Suppressor macrophage treated with lipopolysaccharide for 1 hour (primary cell): ENCODE measurements around the gene RPL27.
"Not testable (repeated sequence)": the region's sequence is repeated elsewhere in the genome, so short reads cannot be mapped to it uniquely, and the experiment has no call there.

Experiments
- DNase-seq, 3 donors: peaks; one replicate each; pipeline ENCODE4 v3.0.0-alpha.2; 2020 to 2022

RPL27 gene

DNA sequence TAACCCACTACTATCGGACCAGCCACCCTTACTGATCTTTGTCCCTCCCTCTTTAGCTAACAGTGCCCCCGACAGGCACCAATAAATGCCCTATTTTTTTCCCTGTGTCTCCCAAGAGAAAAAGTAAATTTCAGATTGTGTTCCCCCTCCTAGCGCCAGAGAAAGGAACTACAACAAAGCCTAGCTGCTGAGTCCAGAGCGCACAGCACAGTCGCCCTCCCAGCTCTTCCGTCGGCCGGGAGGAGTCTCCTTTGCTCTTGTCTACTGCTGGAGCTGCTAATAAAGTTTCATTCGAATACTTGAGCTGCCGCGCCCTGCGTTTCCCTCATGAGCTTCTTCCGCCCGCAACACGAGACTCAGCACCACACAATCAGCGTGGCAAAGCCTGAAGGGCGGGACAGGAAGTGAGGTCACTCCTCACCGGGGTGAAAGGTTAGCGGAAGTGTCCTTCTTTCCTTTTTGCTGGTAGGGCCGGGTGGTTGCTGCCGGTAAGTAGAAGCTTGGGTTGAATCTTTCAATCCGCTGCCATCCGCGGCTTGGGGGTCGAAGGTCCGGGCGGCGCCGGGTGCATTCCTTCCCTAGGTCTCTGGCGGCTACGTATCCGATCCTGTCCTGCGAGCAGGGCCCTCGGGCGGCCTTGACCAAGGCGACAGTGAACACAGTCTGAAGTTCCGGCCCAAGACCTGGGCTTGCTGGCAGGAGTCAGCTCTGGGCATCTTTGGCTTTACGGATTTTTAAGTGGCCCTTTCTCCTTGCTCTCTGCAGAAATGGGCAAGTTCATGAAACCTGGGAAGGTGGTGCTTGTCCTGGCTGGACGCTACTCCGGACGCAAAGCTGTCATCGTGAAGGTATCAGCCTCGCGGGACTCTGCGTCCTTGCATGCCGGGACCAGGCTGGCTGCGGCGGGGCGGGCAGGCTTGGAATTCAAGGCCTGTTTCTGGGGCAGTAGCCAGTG, at the start of gene RPL27:
TSS of gene RPL27 (plus strand) at position 436 of the 955 bp plus-strand sequence. CDS start at position 768, 332 bp downstream.
- peak; percentile 97 to 100 (median 99) for DNase-seq

DNA sequence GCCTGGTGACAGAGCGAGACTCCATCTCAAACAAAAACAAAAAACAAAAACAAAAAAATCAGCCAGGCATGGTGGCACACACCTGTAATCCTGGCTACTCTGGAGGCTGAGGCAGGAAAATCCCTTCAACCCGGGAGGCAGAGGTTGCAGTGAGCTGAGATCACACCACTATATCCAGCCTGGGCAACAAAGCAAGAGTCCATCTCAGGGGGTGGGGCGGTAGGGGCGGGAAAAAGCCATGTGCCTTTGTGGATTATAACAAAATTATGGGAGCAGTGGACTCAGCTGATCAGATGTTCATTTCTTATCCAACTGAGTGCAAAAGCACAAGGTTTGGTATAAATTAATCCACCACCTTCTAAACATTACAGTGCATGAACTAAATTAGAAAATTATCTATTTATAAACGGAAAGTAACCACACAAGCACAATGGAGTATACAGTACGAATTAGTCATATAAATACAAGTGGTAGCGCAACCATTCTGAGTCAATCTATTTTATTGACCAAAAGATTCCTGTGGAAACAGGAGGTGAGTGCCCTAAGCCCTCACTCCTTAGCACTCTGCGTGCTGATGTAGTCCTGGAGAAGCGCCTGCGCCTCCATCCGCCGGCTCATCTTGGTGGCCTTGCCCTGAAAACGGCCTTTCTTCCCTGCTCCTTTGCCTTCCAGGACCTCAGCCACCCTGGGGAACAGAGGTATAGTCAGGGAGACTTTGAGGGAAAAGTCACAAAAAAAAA, 48.0 kb upstream of the RPL27 start:
- no peak for DNase-seq

DNA sequence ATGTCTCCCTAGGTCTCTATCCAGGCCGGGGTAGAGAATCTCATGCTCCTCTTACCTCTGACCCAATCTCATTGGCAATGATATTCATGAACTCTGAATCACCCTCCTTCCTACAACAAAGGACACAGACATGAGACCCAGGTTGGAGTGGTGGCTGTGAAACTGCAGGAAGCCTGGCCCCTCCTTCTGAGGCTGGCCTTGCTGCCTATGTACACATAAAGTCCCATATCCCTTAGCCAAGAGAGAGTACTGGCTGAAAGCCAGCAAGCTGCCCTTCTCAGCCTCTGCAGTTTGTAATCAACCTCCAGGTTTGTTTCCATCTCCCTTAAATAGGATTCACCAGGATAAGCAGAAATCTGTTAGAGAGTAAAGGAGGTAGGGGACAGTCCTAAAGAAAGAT, 44.5 kb upstream of the RPL27 start:
- no peak for DNase-seq

DNA sequence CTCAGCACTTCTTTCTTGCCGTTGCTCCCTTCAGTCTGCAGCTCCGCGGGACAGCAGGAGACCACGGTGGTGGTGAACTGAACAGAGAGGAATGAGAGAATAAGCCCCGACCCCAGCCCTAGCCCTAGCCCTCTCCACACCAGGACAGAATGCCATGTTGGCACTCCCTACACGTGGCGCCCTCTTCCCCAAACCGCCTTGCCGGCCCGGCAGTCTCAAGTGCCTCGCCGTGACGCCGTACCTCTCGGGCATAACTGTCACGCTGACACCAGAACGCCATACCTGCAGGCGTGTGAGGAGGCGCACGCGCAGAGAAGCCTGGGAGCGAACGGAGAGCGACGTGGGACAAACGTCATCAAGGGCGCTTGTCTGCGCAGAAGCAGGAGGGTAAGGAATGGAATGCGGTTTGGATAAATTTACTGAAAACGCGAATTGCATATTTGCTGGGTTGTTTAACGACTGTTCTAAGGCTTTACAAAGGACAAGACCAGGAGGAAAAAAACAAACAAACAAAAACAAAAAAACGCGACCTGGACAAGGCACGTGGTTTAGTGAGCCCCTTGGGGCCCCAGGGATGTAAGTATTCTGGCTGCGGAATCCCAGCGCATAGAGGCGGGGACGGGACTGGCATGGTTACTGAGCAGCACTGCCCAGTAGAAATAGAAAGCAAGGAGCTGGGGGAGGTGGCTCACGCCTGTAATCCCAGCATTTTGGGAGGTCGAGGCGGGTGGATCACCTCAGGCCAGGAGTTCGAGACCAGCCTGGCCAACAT, 33.9 kb upstream of the RPL27 start, which contains the start of gene AARSD1:
TSS of gene AARSD1 (minus strand) at position 294 of the 772 bp plus-strand sequence. CDS start at position 280, 14 bp downstream.
- DNase-seq: peak; percentile 93 to 95 (median 94)

DNA sequence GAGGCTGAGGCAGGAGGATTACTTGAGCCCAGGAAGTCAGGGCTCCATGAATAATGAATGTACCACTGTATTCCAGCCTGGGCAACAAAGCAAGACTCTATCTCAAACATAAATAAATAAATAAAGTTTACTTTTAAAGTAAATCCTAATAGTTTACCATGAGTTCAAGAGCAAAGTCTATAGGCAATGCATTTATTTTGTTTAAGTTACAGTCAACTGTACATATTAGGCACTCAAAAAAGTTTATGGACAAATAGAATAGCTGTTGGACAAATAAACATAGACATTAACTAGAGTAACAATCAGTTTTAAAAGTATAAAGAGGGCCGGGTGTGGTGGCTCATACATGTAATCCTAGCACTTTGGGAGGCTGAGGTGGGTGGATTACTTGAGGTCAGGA, 30.3 kb upstream of the RPL27 start:
- no peak for DNase-seq

DNA sequence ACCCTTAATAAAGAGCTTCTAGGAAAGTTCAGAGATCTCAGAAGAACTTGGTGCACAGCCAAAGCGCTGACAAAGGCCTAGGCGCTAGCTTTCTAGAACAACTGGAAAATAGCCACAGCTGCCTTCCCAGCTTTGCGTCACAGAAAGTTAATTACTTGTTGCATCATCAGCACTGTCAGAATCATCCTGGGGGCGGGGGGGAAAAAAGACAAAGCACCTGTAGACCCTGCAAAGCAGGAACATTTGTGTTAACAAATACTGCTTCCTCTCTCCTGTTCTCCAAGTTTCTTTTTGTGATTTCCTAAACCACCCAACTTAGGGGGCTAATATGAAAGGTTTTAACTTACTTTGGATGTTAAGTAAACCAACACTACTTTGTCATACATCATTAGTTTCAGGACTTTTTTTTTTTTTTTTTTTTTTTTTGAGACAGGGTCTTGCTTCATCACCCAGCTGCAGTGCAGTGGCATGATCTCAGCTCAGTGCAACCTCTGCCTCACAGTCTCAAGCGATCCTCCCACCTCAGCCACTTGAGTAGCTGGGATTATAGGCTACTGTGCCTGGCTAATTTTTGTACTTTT, 29.1 kb upstream of the RPL27 start:
- peak; percentile 25 to 60 (median 42) for DNase-seq

DNA sequence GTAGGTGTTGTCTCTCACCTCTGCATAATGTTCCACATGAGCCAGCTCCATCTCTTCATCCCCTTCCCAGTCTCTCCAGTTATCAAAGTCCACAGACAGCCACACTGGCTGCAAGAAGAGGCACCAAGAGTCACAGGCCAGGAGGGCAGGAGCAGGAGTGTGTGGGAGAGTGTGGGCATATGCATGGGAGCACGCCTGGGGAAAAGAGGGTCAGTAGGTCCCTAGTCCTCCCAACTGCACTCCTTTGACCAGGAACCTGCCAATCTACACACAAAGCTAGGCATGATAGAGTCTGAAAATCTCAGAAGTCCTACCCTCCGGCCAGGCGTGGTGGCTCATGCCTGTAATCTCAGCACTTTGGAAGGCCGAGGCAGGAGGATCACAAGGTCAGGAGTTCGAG, 26.6 kb upstream of the RPL27 start:
- DNase-seq: no peak

DNA sequence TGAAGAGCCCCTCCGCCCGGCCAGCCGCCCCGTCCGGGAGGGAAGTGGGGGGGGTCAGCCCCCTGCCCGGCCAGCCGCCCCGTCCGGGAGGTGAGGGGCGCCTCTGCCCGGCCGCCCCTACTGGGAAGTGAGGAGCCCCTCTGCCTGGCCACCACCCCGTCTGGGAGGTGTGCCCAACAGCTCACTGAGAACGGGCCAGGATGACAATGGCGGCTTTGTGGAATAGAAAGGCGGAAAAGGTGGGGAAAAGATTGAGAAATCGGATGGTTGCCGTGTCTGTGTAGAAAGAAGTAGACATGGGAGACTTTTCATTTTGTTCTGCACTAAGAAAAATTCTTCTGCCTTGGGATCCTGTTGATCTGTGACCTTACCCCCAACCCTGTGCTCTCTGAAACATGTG, 24.9 kb upstream of the RPL27 start:
- not testable (repeated sequence) for DNase-seq

DNA sequence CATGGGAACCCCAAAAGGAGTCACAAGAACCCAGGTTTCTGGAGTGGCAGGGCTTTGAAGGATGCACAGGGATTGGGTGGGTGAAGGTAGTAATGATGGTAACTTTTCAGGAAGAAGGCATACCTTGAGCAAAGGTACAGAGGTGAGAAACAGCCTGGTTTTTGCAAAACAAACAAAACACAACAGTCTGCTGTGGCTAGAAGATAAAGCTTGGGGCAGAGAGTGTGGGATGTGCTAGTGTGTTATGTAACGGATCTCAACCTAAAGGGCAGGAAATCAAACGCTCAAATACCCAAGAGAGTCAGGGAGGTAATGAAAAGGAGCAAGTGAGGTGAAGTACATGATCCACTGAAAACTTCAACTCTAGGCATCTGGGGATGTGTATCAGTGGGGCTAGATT, 23.0 kb upstream of the RPL27 start:
- DNase-seq: no peak

DNA sequence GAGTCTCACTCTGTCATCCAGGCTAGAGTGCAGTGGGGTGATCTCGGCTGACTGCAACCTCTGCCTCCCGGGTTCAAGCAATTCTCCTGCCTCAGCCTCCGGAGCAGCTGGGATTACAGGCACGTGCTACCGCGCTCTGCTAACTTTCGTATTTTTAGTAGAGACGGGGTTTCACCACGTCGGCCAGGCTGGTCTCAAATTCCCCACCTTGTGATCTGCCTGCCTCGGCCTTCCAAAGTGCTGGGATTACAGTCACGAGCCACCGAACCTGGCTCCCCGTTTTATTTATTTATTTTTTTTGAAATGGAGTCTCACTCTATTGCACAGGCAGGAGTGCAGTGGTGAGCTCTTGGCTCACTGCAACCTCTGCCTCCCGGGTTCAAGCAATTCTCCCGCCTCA, 22.5 kb upstream of the RPL27 start:
- not testable (repeated sequence) for DNase-seq

DNA sequence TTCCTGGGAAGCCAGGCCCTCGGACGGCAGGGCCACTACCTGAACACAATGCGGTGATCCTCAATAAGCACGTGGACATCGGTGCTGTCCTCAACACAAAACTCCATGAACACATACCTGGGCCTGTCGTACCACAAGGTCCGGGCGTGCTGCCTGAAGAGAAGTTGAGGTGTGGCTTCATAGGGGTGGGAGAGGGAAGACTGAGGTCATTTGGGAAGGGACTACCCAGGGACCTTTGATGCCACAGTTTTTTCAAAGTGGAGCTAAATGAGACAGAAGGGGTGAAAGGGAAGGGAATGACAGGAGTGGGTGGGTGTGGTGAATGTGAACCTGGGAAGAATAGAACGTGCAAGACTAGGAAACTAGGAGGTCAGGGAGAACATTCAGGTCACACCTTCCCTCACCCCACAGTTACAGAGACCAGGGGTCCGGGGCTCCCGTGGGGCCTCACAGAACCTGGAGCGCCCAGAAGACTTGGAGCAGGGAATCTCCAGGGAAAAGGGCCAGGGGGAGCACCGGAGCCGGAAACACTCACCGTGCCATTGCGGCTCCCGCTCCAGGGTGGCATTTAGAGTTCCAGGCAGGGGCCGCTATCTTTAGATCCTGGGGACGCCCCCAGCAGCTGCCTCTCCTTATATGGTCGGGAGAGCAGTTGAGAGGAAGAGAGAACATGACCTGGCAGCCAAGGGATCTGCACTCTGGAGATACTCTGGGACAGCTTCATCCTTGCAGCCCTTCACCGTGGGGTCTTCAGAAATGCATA, 18.5 kb upstream of the RPL27 start, which contains the start of gene PTGES3L:
TSS of gene PTGES3L (minus strand) at position 570 of the 763 bp plus-strand sequence. CDS start at position 543, 27 bp downstream.
- peak; percentile 20 to 51 (median 49) for DNase-seq

DNA sequence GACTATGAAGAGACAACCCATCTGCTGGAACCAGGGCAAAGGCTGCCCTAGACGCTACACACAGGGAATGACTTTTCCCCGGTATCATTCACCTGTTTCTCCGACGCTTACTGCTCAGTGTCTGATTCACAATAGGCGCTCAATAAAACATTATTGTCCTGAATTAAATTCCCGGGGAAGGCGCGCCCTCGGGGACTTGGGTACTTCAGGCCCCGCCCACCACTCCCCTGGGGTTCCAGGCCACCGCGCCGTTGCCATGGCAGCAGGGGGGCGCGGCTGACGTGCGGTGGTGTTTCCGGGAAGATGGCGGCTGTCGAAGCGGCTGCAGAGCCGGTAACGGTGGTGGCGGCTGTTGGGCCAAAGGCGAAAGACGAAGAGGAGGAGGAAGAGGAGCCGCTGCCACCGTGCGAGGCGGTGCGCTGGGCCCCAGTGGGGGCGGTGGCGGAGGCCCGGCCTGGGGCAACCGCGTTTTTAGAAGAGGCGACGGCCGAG, 17.9 kb upstream of the RPL27 start, which contains the start of gene RUNDC1:
TSS of gene RUNDC1 (plus strand) at position 292 of the 492 bp plus-strand sequence. CDS start at position 304, 12 bp downstream.
- peak; percentile 90 to 97 (median 95) for DNase-seq

DNA sequence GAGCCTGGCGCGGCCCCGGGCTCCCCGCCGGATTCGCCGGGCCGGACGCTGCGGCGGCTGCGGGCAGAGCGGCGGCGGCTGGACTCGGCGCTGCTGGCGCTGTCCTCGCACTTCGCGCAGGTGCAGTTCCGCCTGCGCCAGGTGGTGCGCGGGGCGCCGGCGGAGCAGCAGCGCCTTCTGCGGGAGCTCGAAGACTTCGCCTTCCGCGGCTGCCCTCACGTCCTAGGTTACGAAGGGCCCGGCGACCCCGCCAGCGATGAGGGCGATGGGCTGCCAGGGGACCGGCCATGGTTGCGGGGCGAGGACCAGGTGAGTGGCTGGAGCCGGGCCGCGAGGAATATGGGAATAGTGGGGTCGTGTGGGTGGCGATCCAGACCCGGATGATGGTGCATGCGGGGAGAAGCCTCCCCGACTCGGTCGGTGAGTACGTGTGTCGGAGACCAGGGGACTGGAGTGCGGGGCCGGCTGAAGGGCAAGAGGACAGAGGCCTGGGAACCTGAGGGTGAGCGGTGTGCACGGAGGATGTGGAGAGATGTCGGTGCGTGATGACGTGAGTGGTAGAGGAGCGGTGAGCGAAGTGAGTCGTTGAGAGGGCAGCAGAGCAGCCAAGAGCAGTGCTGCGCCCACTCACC, 17.3 kb upstream of the RPL27 start:
- DNase-seq: peak in 2 of 3 donors; percentile 36 to 40

DNA sequence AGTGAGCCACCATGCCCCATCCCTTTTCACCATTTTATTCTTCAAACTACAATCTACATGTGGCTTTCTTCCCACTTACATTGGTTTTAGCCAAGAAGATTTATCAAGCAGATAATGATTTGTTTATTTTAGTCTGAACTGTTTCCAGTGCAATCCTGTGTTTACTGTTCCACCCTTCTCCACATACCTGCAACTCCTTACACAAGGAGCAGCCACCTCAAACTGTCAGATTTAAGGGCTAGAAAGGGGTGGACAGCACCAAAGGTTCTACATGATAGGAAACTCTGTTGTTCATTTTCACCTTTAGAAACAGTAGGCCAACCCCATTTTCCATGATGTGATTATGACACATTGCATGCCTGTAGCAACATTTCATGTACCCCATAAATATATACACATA, 16.0 kb upstream of the RPL27 start:
- no peak for DNase-seq

DNA sequence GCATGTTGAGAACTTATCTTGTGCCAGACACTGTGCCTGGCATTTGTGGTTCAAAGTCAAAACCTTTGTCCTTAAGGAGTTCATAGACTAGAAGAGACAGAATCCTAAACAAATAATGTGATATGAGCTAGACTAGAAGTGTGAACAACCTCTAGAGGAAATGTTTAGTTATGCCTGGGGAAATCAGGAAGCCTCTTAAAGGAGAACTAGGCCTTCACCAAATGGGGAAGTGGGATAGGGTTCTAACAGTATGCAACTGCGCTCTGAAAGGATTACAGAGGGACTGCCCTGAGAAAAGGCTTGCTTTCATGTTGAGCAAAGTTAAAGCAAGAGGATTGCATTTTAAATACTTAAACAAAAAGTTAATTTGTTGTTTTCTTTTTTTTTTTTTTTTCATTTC, 13.0 kb upstream of the RPL27 start:
- DNase-seq: peak; percentile 81 to 89 (median 85)

DNA sequence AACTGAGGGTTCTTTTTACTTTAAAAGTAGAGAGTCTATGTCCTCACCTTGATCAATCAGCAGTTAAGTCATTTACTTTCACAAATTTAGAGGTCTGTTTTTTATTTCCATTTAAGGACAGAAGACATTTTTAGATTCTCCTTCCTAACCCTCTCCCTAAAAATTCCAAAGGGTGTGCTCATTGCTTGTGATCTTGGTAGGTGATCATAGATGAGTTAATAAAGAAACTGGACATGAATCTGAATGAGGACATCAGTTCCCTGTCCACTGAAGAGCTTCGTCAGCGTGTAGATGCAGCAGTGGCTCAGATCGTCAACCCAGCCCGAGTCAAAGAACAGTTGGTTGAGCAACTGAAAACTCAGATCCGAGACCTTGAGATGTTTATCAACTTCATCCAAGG, 9.1 kb upstream of the RPL27 start:
- no peak for DNase-seq

DNA sequence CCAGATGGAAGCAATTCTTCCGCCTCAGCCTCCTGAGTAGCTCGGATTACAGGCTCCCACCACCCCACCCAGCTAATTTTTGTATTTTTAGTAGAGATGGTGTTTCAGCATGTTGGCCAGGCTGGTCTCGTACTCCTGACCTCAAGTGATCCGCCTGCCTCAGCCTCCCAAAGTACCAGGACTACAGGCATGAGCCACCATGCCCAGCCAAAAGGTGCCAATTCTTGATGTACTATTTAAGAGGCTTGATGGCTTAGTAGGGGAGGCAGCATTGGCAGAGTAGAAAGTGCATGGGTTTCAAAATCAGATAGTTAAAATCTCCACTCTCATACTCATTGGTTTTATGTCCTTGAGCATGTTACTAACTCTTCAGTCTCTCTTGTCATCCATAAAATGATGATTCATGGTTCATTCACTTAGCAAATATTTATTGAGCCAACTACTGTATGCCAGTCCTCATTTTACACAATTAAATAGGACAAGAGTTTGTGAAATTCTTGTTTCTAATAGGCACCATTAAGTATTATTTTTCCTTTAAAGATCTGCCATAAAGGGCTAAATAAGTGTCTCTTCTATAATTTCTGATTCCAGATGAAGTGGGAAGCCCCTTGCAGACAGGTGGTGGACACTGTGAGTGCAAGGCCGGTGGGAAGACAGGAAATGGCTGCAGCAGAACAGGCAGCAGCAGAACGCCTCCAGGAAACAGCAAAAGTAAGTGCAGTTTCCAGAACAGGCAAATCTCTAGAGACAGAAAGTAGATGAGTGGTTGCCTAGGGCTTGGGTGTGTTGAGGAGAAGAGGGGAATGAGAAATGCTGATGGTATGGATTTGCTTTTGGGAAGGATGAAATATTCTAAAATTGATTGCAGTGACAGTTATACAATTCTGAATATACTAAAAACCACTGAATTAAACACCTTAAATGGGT, 8.2 kb upstream of the RPL27 start:
- DNase-seq: no peak

DNA sequence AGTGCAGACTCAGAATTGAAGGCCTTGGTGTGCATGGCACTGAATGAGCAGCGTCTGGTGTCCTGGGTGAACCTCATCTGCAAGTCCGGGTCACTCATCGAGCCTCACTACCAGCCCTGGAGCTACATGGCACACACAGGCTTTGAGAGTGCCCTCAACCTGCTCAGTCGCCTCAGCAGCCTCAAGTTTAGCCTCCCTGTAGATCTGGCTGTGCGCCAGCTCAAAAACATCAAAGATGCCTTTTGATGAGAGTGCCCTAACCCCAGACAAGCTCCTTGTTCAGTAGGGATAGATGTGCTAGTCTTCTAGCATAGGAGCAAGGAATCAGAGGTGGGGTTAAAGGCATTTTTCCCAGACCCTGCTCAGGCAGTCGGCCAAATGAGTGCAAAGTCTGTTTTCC, 6.7 kb upstream of the RPL27 start:
- no peak for DNase-seq

DNA sequence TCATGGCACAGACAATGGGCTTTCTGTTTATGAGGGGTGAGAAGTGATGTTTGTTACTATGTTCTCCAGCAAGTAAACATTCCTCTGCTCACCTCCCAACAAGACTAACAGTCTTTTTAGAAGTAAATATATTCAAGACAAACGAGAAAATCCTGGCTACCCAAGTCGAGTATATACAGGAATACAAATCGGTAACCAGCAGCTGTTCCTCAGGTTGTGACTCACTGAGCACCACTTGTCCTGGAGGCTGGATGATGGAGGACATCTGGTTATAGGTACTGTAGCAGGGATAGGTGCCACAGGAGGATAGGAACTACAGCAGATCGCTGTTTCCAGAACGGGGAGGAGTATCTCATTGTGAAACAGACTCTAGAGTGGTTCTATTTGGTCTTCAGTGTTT, 5.3 kb upstream of the RPL27 start:
- DNase-seq: no peak

DNA sequence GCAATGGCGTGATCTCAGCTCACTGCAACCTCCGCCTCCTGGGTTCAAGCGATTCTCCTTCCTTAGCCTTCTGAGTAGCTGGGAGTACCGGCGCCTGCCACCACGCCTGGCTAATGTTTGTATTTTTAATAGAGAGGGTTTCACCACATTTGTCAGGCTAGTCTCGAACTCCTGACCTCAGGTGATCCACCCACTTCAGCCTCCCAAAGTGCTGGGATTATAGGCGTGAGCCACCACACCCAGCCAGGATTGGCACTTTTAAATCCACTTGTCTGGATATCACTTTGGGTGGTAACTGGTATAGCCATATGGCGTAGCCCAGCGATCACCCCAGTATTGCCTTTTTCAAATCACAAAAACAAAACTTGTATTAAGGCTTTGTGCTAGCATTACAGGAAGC, 4.3 kb upstream of the RPL27 start:
- DNase-seq: not testable (repeated sequence)
